K562 (cell line): ENCODE data around the gene PPP4R1. TPM values are rescaled to one million over a fixed set of nuclear protein-coding genes. Genes with fewer than 3 reads are reported as not detected.
A peak's percentile ranks its signal among the peaks of the same experiment; 100 is the strongest.

Experiments used
- AFF1 ChIP-seq, 2 experiments: fragments of 450-650 bp; IDR thresholded peaks; 2 replicates each; pipeline ENCODE4 v1.6.1; 2018; ENCODE audit warnings: mild to moderate bottlenecking in 2 of 2, low read depth in 1 of 2; ENCODE audit not compliant: partially characterized antibody in 2 of 2
- AFF4 ChIP-seq: sonication (generic); formaldehyde crosslinking; IDR thresholded peaks from 2 replicates; pipeline ENCODE4 v1.8.0; 2023; ENCODE audit warnings: mild to moderate bottlenecking, missing genetic modification reagents
- ATF7 ChIP-seq: fragments of 450-650 bp; IDR thresholded peaks from 2 replicates; pipeline ENCODE4 v1.7.1; 2014; ENCODE audit warnings: mild to moderate bottlenecking, moderate library complexity
- MNT ChIP-seq, 2 experiments: fragments of 450-650 bp; conservative IDR thresholded peaks; 2 replicates each; pipeline ENCODE4 v1.6.1; 2017; ENCODE audit warnings: mild to moderate bottlenecking in 2 of 2, moderate library complexity in 2 of 2
- MXD1 ChIP-seq: fragments of 250-450 bp; sonication (Bioruptor Pico); IDR thresholded peaks from 2 replicates; pipeline ENCODE4 v1.8.0; 2021; ENCODE audit warnings: borderline replicate concordance, mild to moderate bottlenecking, moderate library complexity; ENCODE audit not compliant: poor library complexity, severe bottlenecking
- MYBL2 ChIP-seq, 2 experiments: fragments of 450-650 bp in 1 of 2; sonication (generic) in 1 of 2; formaldehyde crosslinking in 1 of 2; IDR thresholded peaks; 2 replicates each; pipeline versions ENCODE4 v1.6.1 to v1.8.1; 2017 to 2022; ENCODE audit warnings: borderline replicate concordance in 1 of 2, inconsistent platforms in 1 of 2, low read depth in 1 of 2, mild to moderate bottlenecking in 1 of 2, missing genetic modification reagents in 1 of 2, moderate library complexity in 1 of 2
- NRF1 ChIP-seq, 2 experiments: fragments of 450-650 bp; IDR thresholded peaks in 1 of 2; conservative IDR thresholded peaks in 1 of 2; 2 replicates each; pipeline ENCODE4 v1.6.1; 2014; ENCODE audit warnings: mild to moderate bottlenecking in 2 of 2
- PRMT5 ChIP-seq: sonication (generic); formaldehyde crosslinking; IDR thresholded peaks from 2 replicates; pipeline ENCODE4 v1.5.0; 2020; ENCODE audit warnings: missing genetic modification reagents
- SRSF7 ChIP-seq: fragments of 200-400 bp; formaldehyde crosslinking; optimal IDR thresholded peaks from 2 replicates; pipeline ENCODE3; 2017; ENCODE audit warnings: mild to moderate bottlenecking, low read depth, low read length
- TAF9B ChIP-seq: fragments of 450-650 bp; IDR thresholded peaks from 2 replicates; pipeline ENCODE4 v1.6.1; 2018; ENCODE audit warnings: mild to moderate bottlenecking; ENCODE audit not compliant: partially characterized antibody
- TCF7L2 ChIP-seq: fragments of 150-350 bp; IDR thresholded peaks from 2 replicates; pipeline ENCODE4 v1.6.1; 2016; ENCODE audit warnings: low read depth, mild to moderate bottlenecking, low read length, moderate library complexity
- ZBTB2 ChIP-seq: fragments of 450-650 bp; IDR thresholded peaks from 2 replicates; pipeline ENCODE4 v1.6.1; 2016; ENCODE audit warnings: antibody characterized with exemption
- ZNF124 ChIP-seq: sonication (generic); formaldehyde crosslinking; IDR thresholded peaks from 2 replicates; pipeline ENCODE4 v1.8.1; 2022; ENCODE audit warnings: missing genetic modification reagents
- ZNF134 ChIP-seq: fragments of 250-450 bp; sonication (Bioruptor Pico); conservative IDR thresholded peaks from 2 replicates; pipeline ENCODE4 v1.4.0; 2020
- ZNF324 ChIP-seq: fragments of 250-450 bp; sonication (Bioruptor Pico); IDR thresholded peaks from 2 replicates; pipeline ENCODE4 v1.4.0; 2020; ENCODE audit warnings: mild to moderate bottlenecking
- ZNF354B ChIP-seq: fragments of 250-450 bp; sonication (Bioruptor Pico); IDR thresholded peaks from 2 replicates; pipeline ENCODE4 v1.4.0; 2020
- ZNF785 ChIP-seq: fragments of 250-450 bp; sonication (Bioruptor Pico); IDR thresholded peaks from 2 replicates; pipeline ENCODE4 v1.4.0; 2020; ENCODE audit warnings: mild to moderate bottlenecking
- polyA plus RNA-seq, 8 experiments: library from polyadenylated mRNA; depleted of rRNA in 4 of 8; stranded (reverse) in 5 of 8; unstranded in 3 of 8; fragments of >200 nt; fragmentation: Nextera tagmentation in 2 of 8; fragmentation: Illumina TruSeq in 1 of 8; extraction: Ambion mirVana in 2 of 8; extraction: Trizol in 1 of 8; gene quantifications; 2 replicates each; pipeline versions ENCODE4 v1.2.1 to v1.2.3, GENCODE V29; 2011 to 2014; ENCODE audit warnings: inconsistent platforms in 1 of 8, missing spikeins in 1 of 8
- total RNA-seq, 7 experiments: library from RNA; depleted of rRNA in 6 of 7; stranded (reverse); fragments of >200 nt in 6 of 7; fragmentation: Illumina TruSeq in 2 of 7; extraction: Trizol in 2 of 7; gene quantifications; 2 replicates each; pipeline versions ENCODE4 v1.2.1 to v1.2.3, GENCODE V29; 2011 to 2021; ENCODE audit warnings: low replicate concordance in 1 of 7

PPP4R1 gene
- total and polyA plus RNA-seq, 9 of the 15 experiments (the other 6 are each of a cell fraction or from before 2014, with no cell fraction given), result 23.5 to 136 (median 84.5) TPM

GRCh38 chr18:9608298-9608697, 6.1 kb downstream of the PPP4R1 start (continued):
- TF ChIP-seq AFF1 (IDR thresholded peaks at IDR 0.05; ENCODE audit: low read depth in 1 of 2, partially characterized antibody in 2 of 2) (no peak), TCF7L2 (no peak), SRSF7 (no peak), MNT (conservative IDR thresholded peaks at IDR 0.05) (0 out of 4 replicates have a peak, but pooled peaks of 1 of the 2 experiments have one; percentile 19), ZNF324 (no peak), MYBL2 (IDR thresholded peaks at IDR 0.05; ENCODE audit: low read depth) (no peak), MYBL2 (CRISPR knock-in tag; IDR thresholded peaks at IDR 0.05; ENCODE audit: borderline replicate concordance) (no peak), TAF9B (no peak), ZNF354B (CRISPR knock-in tag) (no peak), PRMT5 (CRISPR knock-in tag) (no peak), ZBTB2 (peak; percentile 18; the same call in 1 of the 2 replicates), ZNF785 (no peak), ZNF124 (no peak), NRF1 (conservative IDR thresholded peaks at IDR 0.05 in 1 of 2, IDR thresholded peaks at IDR 0.05 in 1 of 2) (no peak), AFF4 (CRISPR knock-in tag) (no peak), MXD1 (CRISPR knock-in tag) (no peak), ATF7 (peak; percentile 95), ZNF134 (CRISPR knock-in tag) (no peak)
